Keratinocyte (primary cell): ENCODE data around the gene TP63.

ENCODE experiments used
- CTCF ChIP-seq, 3 experiments: IDR thresholded peaks in 1 of 3; conservative IDR thresholded peaks in 1 of 3; optimal IDR thresholded peaks in 1 of 3; 2 replicates in 2 of 3; 3 replicates in 1 of 3; pipeline versions ENCODE3 to v1.5.1; 2011; ENCODE audit warnings: low read length in 3 of 3, mild to moderate bottlenecking in 3 of 3, moderate library complexity in 2 of 3, control low read depth in 1 of 3, inconsistent platforms in 1 of 3; ENCODE audit not compliant: insufficient read depth in 2 of 3; ENCODE audit errors: extremely low read depth in 1 of 3
- EZH2 ChIP-seq: IDR thresholded peaks from one replicate; pipeline ENCODE4 v1.6.1; 2012; ENCODE audit warnings: inconsistent platforms, mild to moderate bottlenecking, low read length, moderate library complexity

GRCh38 chr3:189860296-189860695 is 229.1 kb downstream of the TP63 start:
- TF ChIP-seq CTCF (optimal IDR thresholded peaks at IDR 0.05 in 1 of 3, IDR thresholded peaks at IDR 0.05 in 1 of 3, conservative IDR thresholded peaks at IDR 0.05 in 1 of 3; ENCODE audit: extremely low read depth in 1 of 3, insufficient read depth in 2 of 3, low read length in 3 of 3) (no peak), EZH2 (no peak)
